Fibroblast of the aortic adventitia (primary cell): ENCODE data around the gene OTOP2. TPM values are rescaled to one million over a fixed set of nuclear protein-coding genes. Genes with fewer than 3 reads are reported as not detected.
"Not testable (repeated sequence)": the region's sequence is repeated elsewhere in the genome, so short reads cannot be mapped to it uniquely, and the experiment has no call there.

ENCODE experiments used
- DNase-seq: peaks from one replicate; pipeline ENCODE4 v3.0.0-alpha.2; 2010; ENCODE audit warnings: low read depth
- H3K4me3 ChIP-seq: 2 replicates; pipeline ENCODE4 v1.5.1; 2011; ENCODE audit warnings: low read depth, mild to moderate bottlenecking, control low read depth, low read length, moderate library complexity
- total RNA-seq: library from RNA; depleted of rRNA; stranded (reverse); fragments of >200 nt; gene quantifications from 2 replicates; pipeline ENCODE4 v1.2.3, GENCODE V29; 2012; ENCODE audit warnings: low replicate concordance
- TF ChIP-seq, protein P1 (sequence below): IDR thresholded peaks from 2 replicates; pipeline ENCODE4 v1.5.1; 2011; ENCODE audit warnings: mild to moderate bottlenecking, low read length, control low read depth, inconsistent platforms; ENCODE audit not compliant: insufficient read depth

Gene OTOP2
- total RNA-seq, 1 donor = not detected

DNA sequence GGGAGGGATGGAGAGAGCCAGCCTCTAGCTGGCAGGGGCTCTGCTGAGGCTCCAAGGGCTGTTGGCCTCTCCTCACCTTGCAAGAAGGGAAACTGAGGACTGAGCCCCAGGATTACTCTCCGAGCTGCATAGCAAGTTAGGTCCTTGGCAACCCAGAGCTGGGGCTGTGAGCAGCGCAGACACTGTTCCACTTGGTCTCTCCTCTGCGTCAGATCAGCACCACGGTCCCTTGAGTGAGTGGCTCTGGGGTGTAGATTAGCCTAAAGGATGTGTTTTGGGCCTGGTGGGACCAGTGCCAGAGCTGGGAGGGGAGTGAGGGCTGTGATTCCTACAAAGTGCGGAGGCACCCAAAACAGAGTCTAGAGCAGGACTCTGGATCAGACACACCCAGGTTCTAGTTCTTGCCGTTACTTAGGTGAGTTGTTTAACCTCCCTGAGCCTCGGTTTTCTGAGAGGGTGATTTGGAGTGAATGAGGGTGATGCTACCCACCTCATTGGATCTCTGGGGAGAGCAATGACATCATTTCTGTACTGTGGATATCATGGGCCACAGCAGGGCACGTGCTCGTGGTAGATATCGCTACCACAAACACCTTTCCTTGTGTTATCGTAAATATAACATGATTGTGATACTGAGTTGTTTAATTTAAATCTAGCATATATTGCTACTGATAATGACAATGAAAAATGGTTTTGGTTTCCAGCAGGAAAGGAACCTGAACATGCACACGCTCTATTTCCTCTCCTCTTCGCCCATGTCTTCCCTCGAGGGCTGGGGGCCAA, 22.5 kb upstream of the OTOP2 start:
- no peak for DNase-seq
- no peak overlapping the region for H3K4me3 ChIP-seq
- TF ChIP-seq, protein P1, sequence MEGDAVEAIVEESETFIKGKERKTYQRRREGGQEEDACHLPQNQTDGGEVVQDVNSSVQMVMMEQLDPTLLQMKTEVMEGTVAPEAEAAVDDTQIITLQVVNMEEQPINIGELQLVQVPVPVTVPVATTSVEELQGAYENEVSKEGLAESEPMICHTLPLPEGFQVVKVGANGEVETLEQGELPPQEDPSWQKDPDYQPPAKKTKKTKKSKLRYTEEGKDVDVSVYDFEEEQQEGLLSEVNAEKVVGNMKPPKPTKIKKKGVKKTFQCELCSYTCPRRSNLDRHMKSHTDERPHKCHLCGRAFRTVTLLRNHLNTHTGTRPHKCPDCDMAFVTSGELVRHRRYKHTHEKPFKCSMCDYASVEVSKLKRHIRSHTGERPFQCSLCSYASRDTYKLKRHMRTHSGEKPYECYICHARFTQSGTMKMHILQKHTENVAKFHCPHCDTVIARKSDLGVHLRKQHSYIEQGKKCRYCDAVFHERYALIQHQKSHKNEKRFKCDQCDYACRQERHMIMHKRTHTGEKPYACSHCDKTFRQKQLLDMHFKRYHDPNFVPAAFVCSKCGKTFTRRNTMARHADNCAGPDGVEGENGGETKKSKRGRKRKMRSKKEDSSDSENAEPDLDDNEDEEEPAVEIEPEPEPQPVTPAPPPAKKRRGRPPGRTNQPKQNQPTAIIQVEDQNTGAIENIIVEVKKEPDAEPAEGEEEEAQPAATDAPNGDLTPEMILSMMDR = no peak

DNA sequence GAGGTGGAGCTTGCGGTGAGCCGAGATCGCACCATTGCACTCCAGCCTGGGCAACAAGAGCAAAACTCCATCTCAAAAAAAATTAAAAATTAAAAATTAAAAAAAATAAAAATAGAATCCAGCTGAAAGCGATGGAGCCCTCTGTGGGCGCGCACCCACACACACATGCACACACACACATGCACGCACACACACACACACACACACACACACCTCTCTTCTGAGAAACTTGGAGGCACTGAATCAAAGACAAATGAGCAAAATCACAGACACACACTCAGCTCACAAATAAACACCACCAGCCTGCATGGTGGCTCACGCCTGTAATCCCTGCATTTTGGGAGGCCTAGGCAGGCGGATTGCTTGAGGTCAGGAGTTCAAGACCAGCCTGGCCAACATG, 21.0 kb upstream of the OTOP2 start:
- DNase-seq = no peak
- H3K4me3 ChIP-seq = no peak overlapping the region
- TF ChIP-seq, protein P1 = no peak

DNA sequence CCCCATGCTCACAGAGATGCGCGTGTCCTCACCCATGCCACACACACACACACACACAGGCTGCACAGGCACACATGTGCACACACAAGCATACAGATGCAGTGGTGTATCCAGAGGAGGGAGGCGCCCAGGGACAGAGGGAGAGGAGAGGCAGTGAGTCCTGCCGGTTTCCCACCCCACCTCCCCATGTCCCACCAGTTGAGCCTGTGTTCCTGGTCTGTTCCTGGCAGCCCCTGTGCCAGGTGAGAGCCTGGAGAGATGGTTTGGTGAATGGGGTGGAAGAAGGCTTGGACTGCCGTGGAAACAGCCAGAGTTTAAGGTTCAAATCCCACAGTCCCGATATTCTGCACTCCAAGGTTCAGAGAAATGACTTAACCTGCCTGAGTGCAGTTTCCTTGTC, 20.4 kb upstream of the OTOP2 start:
- no peak overlapping the region for H3K4me3 ChIP-seq
- DNase-seq = no peak
- TF ChIP-seq, protein P1 = no peak

DNA sequence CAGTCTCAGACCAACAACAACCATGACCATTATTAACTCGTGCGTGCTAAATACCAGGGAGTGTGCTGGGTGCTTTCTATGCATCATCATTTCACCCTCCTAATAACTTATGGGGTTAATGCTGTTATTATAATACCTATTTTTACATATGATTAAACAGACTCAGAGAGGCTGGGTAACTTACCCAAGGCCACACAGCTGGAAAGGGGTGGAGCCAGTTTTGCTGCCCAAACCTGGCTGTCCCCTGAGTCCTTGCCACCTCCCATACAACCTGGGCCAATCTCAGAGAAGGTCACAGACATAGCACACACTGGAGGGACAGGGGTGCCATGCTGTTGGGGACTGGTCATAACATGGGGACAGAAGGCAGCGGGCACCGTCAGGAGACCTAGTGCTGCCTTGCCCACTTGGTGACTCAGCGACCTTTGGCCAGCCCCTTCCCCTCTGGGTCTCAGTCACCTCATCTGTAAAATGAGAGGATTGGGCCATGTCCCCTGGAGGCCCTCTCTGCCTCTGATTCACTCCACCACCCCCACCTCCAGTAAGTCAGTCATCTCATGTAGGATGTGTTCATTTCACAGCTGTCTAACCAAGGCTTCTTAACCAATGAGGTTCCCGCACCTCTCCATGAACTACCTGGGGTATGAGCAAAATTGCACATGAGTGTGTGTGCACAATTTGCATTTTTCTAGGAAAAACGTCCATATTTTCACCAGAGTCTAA, 19.2 kb upstream of the OTOP2 start:
- no peak for DNase-seq
- no peak overlapping the region for H3K4me3 ChIP-seq
- TF ChIP-seq, protein P1 = no peak

DNA sequence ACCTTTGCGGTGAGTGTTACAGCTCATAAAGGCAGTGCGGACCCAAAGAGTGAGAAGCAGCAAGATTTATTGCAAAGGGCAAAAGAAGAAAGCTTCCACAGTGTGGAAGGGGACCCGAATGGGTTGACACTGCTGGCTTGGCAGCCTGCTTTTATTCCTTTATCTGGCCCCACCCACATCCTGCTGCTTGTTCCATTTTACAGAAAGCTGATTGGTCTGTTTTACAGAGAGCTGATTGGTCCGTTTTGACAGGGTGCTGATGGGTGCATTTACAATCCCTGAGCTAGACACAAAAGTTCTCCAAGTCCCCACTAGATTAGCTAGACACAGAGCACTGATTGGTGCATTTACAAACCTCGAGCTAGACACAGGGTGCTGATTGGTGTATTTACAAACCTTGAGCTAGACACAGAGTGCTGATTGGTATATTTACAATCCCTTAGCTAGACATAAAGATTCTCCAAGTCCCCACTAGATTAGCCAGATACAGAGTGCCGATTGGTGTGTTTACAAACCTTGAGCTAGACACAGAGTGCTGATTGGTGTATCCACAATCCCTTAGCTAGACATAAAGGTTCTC, 17.8 kb upstream of the OTOP2 start:
- not testable (repeated sequence) for H3K4me3 ChIP-seq, DNase-seq

DNA sequence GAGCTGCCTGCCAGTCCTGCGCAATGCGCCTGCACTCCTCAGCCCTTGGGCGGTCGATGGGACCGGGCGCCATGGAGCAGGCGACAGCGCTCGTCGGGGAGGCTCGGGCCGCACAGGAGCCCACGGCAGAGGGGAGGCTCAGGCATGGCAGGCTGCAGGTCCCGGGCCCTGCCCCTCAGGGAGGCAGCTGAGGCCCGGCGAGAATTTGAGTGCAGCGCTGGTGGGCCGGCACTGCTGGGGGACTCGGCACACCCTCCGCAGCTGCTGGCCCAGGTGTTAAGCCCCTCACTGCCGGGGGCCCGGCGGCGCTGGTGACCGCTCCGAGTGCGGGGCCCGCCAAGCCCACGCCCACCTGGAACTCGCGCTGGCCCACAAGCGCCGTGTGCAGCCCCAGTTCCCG, 17.1 kb upstream of the OTOP2 start:
- TF ChIP-seq, protein P1 = no peak
- no peak for DNase-seq
- H3K4me3 ChIP-seq = no peak overlapping the region

DNA sequence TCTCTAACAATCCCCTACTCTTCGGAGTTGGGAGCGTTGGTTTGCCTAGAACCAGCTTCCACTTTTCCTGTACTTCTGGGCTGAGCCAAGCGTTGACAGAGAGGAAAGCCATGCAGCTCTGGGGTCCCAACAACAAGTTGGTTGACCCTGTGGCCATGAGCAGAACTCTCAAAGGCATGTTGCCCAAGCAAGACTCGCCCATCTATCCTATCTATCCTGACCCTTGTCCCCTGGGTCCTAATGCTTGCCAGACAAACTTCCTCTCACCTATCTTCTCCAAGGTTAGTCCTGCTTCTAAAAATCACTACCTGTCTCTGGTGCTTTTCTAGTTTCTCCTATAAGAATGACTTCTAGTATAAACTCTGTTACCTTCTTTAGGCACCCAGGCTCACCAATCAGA, 15.0 kb upstream of the OTOP2 start:
- H3K4me3 ChIP-seq, DNase-seq: not testable (repeated sequence)

DNA sequence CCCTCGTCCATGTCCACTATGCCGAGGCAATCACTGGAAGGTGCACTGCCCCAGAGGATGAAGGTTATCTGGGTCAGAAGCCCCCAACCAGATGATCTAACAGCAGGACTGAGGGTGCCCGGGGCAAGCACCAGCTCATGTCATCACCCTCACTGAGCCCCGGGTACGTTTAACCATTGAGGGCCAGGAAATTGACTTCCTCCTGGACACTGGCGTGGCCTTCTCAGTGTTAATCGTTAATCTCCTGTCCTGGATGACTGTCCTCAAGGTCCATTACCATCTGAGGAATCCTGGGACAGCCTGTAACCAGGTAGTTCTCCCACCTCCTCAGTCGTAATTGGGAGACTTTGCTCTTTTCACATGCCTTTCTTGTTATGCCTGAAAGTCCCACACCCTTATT, 12.7 kb upstream of the OTOP2 start:
- not testable (repeated sequence) for DNase-seq, H3K4me3 ChIP-seq
